ENCODE measurements around the gene CYP4B1.
"Not testable (repeated sequence)": the region's sequence is repeated elsewhere in the genome, so short reads cannot be mapped to it uniquely, and the experiment has no call there.

DNA sequence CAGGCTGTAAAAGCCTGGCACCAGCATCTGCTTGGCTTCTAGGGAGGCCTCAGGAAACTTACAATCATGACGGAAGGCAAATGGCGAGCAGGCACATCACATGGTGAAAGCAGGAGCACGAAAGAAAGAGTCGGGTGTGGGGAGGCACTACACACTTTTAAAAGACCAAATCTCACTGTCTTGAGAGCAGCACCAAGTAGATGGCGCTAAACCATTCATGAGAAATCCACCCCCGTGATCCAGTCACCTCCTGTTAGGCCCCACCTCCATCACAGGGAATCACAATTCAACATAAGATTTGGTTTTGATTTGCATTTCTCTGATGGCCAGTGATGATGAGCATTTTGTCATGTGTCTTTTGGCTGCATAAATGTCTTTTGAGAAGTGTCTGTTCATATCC, 36.6 kb downstream of the CYP4B1 start:
- TF ChIP-seq, protein P1, sequence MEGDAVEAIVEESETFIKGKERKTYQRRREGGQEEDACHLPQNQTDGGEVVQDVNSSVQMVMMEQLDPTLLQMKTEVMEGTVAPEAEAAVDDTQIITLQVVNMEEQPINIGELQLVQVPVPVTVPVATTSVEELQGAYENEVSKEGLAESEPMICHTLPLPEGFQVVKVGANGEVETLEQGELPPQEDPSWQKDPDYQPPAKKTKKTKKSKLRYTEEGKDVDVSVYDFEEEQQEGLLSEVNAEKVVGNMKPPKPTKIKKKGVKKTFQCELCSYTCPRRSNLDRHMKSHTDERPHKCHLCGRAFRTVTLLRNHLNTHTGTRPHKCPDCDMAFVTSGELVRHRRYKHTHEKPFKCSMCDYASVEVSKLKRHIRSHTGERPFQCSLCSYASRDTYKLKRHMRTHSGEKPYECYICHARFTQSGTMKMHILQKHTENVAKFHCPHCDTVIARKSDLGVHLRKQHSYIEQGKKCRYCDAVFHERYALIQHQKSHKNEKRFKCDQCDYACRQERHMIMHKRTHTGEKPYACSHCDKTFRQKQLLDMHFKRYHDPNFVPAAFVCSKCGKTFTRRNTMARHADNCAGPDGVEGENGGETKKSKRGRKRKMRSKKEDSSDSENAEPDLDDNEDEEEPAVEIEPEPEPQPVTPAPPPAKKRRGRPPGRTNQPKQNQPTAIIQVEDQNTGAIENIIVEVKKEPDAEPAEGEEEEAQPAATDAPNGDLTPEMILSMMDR (IDR thresholded peaks at IDR 0.05): not testable (repeated sequence)
- TF ChIP-seq POLR2A (IDR thresholded peaks at IDR 0.05): not testable (repeated sequence)
